ENCODE results near the gene IGFBP2. TPM values are rescaled to one million over a fixed set of nuclear protein-coding genes. Genes with fewer than 3 reads are reported as not detected.

Gene IGFBP2
- total and polyA plus RNA-seq, 4 donors, result 657 to 1,436 (median 766) TPM

DNA sequence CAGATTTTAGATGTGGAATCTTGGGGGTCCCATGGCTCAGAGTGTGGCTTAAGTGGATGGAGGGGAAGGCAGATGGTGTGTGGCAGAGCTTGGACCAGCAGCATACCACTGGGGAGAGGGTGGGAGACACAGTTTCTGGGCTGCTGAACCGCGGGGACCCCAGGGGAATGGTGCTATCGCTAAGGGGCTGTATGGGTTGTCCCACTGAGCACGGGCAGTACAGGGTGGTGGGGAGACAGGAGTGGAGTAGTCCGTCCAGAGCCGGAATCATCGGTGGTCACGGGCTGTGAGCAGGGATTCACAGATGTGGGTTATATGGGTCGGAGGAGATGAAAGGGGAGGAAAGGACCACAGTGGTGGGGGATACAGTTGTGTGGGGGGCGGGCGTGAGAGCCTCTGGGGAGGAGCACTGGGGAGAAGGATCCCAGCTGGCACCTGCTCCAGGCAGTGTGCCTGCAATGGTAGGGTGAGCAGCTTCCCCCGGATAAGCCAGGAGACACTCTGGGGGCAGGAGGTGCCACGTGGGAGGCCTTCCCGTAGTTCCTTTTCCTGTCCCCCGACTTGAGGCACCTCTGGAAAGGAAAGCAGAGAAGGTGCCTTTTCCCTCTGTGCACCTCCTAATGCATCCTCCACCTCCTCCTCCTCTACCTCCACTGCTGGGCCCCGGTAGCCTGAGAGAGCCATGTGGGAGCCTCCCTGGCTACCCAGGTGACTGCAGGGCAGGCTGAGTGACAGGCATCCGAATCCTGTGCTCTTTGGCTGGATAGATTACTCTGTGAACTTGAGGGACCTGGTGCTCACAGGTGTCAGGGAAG lies 37.3 kb downstream of the IGFBP2 start:
- DNase-seq (peak in 1 of 2 donors; percentile 44), ATAC-seq (ENCODE audit: low FRiP score) (no peak)
- Histone ChIP-seq H3K27ac (ENCODE audit: low read depth in 1 of 2, low read length in 2 of 2) (no peak overlapping the region), H3K4me3 (ENCODE audit: low read length in 2 of 2) (no peak overlapping the region), H3K9me3 (ENCODE audit: control insufficient read depth, low read length) (no peaks in the 10 kb centered on the region), H3K4me1 (ENCODE audit: control insufficient read depth in 1 of 2, insufficient read depth in 2 of 2, low read length in 2 of 2) (no peaks in the 10 kb centered on the region), H3K36me3 (ENCODE audit: control insufficient read depth in 1 of 2, insufficient read depth in 2 of 2, low read length in 1 of 2) (no peaks in the 10 kb centered on the region), H3K27me3 (ENCODE audit: control insufficient read depth in 1 of 2, insufficient read depth in 2 of 2, low read length in 1 of 2) (no peaks in the 10 kb centered on the region)
- intact Hi-C loops (cut with DNase I), result no loop called here
- 51 to 60% methylated on average over 15 to 17 of the region's 17 CpGs for WGBS, 2 donors

- Histone ChIP-seq H3K9me3 (ENCODE audit: control insufficient read depth, low read length) (no peaks in the 10 kb centered on the region), H3K27ac (ENCODE audit: low read depth in 1 of 2, low read length in 2 of 2) (peak overlapping the region in 1 of 2 donors; percentile 50), H3K4me3 (ENCODE audit: low read length in 2 of 2) (no peak overlapping the region), H3K27me3 (ENCODE audit: control insufficient read depth in 1 of 2, insufficient read depth in 2 of 2, low read length in 1 of 2) (no peaks in the 10 kb centered on the region), H3K4me1 (ENCODE audit: control insufficient read depth in 1 of 2, insufficient read depth in 2 of 2, low read length in 2 of 2) (no peaks in the 10 kb centered on the region), H3K36me3 (ENCODE audit: control insufficient read depth in 1 of 2, insufficient read depth in 2 of 2, low read length in 1 of 2) (no peaks in the 10 kb centered on the region)
- 82 to 88% methylated on average over 11 of the region's 11 CpGs for WGBS, 2 donors
- ATAC-seq (ENCODE audit: low FRiP score), result no peak
- DNase-seq, result peak in 1 of 2 donors; percentile 31
- intact Hi-C loops (cut with DNase I), result no loop called here
These were observed 37.8 kb downstream of the IGFBP2 start for GRCh38 chr2:216671081-216671411.

DNA sequence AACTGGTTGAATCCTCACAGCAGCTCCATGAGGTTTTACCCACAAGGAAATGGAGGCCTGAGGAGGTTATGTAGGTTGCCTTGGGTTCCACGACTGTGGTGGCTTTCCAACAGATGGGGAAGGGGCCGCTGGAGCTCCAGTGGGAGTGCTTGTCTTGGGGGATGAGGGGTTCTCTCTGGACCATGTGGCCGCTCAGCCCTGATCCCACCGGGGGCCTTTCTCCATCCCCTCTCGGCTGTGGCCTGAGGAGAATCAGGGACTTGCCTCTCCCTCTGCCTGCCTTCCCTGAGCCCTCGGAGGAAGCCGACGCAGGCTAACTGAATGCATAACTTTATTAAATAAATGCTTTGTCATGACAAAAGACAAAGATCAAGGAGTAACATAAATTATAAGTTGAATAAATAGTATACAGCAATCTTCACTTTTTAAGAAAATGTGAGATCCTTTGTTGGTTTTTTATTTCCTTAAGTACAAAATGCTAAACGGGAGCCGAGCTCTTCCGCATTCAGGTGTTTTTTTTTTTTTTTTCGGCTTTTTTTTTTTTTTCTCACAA lies 38.6 kb downstream of the IGFBP2 start:
- Histone ChIP-seq H3K27me3 (ENCODE audit: control insufficient read depth in 1 of 2, insufficient read depth in 2 of 2, low read length in 1 of 2) (no peaks in the 10 kb centered on the region), H3K36me3 (ENCODE audit: control insufficient read depth in 1 of 2, insufficient read depth in 2 of 2, low read length in 1 of 2) (peaks cover 0 to 2% of the 10 kb centered on the region in 2 donors), H3K27ac (ENCODE audit: low read depth in 1 of 2, low read length in 2 of 2) (no peak overlapping the region), H3K4me3 (ENCODE audit: low read length in 2 of 2) (no peak overlapping the region), H3K9me3 (ENCODE audit: control insufficient read depth, low read length) (no peaks in the 10 kb centered on the region), H3K4me1 (ENCODE audit: control insufficient read depth in 1 of 2, insufficient read depth in 2 of 2, low read length in 2 of 2) (no peaks in the 10 kb centered on the region)
- 71 to 82% methylated on average over 12 of the region's 12 CpGs for WGBS, 2 donors
- DNase-seq (no peak), ATAC-seq (ENCODE audit: low FRiP score) (no peak)
- intact Hi-C loops (cut with DNase I), result no loop called here

DNA sequence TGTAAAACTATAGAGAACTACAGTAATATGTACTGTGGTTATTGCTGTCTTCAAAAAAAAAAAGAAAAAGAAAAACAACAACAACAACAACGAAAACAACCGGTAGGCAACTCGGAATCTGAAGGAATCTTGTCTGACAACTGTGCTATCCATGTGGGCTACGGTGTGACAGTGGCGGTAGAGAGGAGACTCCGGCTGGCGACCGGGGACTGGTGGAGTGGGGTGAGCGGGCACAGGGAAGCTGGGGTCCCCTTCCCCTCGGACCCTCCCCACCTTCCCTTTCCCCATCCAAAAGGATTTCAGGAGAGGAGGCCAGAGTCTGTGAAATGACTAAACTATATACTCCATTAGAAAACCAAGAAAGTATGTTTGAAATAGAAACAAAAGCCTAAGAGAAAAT lies 39.2 kb downstream of the IGFBP2 start:
- 84 to 85% methylated on average over 10 of the region's 10 CpGs for WGBS, 2 donors
- no peak overlapping the region for H3K27ac ChIP-seq (ENCODE audit: low read depth in 1 of 2, low read length in 2 of 2)

DNA sequence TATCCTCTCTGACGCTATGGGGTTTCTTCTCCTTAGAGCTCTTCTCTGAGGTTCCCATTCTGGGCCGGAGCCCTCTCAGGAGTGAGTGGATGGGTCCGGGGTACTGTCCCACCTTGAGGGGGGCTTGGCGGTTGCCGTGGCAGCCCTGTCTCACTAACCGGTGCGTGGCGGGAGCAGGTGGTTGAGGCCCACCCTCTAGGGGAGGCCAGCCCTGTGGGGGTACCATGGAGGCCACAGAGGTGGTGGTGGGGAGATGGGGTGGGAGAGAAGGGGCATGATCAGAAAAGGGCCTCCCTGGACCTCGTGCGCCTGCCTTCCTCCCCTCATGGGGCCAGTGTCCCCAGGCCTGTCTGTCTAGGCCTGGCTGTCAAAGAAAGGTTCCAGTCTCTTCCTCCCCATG lies 39.8 kb downstream of the IGFBP2 start:
- Histone ChIP-seq H3K36me3 (ENCODE audit: control insufficient read depth in 1 of 2, insufficient read depth in 2 of 2, low read length in 1 of 2) (peaks cover 0 to 5% of the 10 kb centered on the region in 2 donors), H3K9me3 (ENCODE audit: control insufficient read depth, low read length) (no peaks in the 10 kb centered on the region), H3K27me3 (ENCODE audit: control insufficient read depth in 1 of 2, insufficient read depth in 2 of 2, low read length in 1 of 2) (no peaks in the 10 kb centered on the region), H3K27ac (ENCODE audit: low read depth in 1 of 2, low read length in 2 of 2) (peak overlapping the region in 1 of 2 donors; percentile 18), H3K4me1 (ENCODE audit: control insufficient read depth in 1 of 2, insufficient read depth in 2 of 2, low read length in 2 of 2) (no peaks in the 10 kb centered on the region), H3K4me3 (ENCODE audit: low read length in 2 of 2) (no peak overlapping the region)
- peak; percentile 12 for ATAC-seq (ENCODE audit: low FRiP score)
- no peak for DNase-seq
- 77 to 86% methylated on average over 10 of the region's 10 CpGs for WGBS, 2 donors
- intact Hi-C loops (cut with DNase I), result no loop called here

More for the DNA sequence above, 39.2 kb downstream of the IGFBP2 start:
- no peaks in the 10 kb centered on the region for H3K4me1 ChIP-seq (ENCODE audit: control insufficient read depth in 1 of 2, insufficient read depth in 2 of 2, low read length in 2 of 2)
- H3K36me3 ChIP-seq (ENCODE audit: control insufficient read depth in 1 of 2, insufficient read depth in 2 of 2, low read length in 1 of 2), result peaks cover 0 to 2% of the 10 kb centered on the region in 2 donors
- H3K9me3 ChIP-seq (ENCODE audit: control insufficient read depth, low read length), result no peaks in the 10 kb centered on the region
- H3K4me3 ChIP-seq (ENCODE audit: low read length in 2 of 2), result no peak overlapping the region
- intact Hi-C loops (cut with DNase I), result no loop called here
- H3K27me3 ChIP-seq (ENCODE audit: control insufficient read depth in 1 of 2, insufficient read depth in 2 of 2, low read length in 1 of 2), result no peaks in the 10 kb centered on the region
- peak in 1 of 2 donors; percentile 35 for DNase-seq
- ATAC-seq (ENCODE audit: low FRiP score), result no peak

GRCh38 chr2:216673609-216674008 lies 40.4 kb downstream of the IGFBP2 start:
- WGBS, 2 donors, result 82 to 89% methylated on average over 9 of the region's 9 CpGs
- H3K27me3 ChIP-seq (ENCODE audit: control insufficient read depth in 1 of 2, insufficient read depth in 2 of 2, low read length in 1 of 2), result no peaks in the 10 kb centered on the region
- intact Hi-C loops (cut with DNase I), result no loop called here
- DNase-seq (no peak), ATAC-seq (ENCODE audit: low FRiP score) (peak; percentile 16)
- no peaks in the 10 kb centered on the region for H3K9me3 ChIP-seq (ENCODE audit: control insufficient read depth, low read length)
- peaks cover 0 to 5% of the 10 kb centered on the region in 2 donors for H3K36me3 ChIP-seq (ENCODE audit: control insufficient read depth in 1 of 2, insufficient read depth in 2 of 2, low read length in 1 of 2)
- no peak overlapping the region for H3K4me3 ChIP-seq (ENCODE audit: low read length in 2 of 2)
- H3K4me1 ChIP-seq (ENCODE audit: control insufficient read depth in 1 of 2, insufficient read depth in 2 of 2, low read length in 2 of 2), result no peaks in the 10 kb centered on the region
- H3K27ac ChIP-seq (ENCODE audit: low read depth in 1 of 2, low read length in 2 of 2), result peak overlapping the region in 1 of 2 donors; percentile 18

DNA sequence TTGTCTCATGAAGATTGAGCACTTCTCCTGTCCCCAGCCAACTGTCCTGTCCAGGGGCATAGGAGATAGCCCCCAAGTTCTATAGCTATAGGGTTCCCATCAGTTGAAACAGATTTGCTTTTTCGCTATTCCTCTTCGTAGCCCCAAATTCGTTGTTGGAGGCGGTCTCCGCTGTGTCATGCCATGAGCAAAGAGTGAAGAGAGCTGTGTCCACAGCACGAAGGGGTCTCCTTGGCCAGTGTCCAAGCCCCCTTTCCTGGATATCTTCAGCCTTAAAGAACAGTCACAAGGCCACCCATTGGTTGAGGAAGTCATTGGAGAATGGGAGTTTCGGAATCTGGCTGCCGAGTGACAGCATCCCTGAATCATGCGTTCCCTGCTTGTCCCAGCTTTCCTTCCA lies 41.2 kb downstream of the IGFBP2 start:
- WGBS, 2 donors, result 81 to 85% methylated on average over 9 of the region's 9 CpGs
- ATAC-seq (ENCODE audit: low FRiP score), result no peak
- H3K36me3 ChIP-seq (ENCODE audit: control insufficient read depth in 1 of 2, insufficient read depth in 2 of 2, low read length in 1 of 2), result peaks cover 0 to 5% of the 10 kb centered on the region in 2 donors
- no peak overlapping the region for H3K27ac ChIP-seq (ENCODE audit: low read depth in 1 of 2, low read length in 2 of 2)
- H3K4me1 ChIP-seq (ENCODE audit: control insufficient read depth in 1 of 2, insufficient read depth in 2 of 2, low read length in 2 of 2), result no peaks in the 10 kb centered on the region
- H3K4me3 ChIP-seq (ENCODE audit: low read length in 2 of 2), result no peak overlapping the region
- no peak for DNase-seq
- no peaks in the 10 kb centered on the region for H3K27me3 ChIP-seq (ENCODE audit: control insufficient read depth in 1 of 2, insufficient read depth in 2 of 2, low read length in 1 of 2)
- intact Hi-C loops (cut with DNase I), result no loop called here
- no peaks in the 10 kb centered on the region for H3K9me3 ChIP-seq (ENCODE audit: control insufficient read depth, low read length)

DNA sequence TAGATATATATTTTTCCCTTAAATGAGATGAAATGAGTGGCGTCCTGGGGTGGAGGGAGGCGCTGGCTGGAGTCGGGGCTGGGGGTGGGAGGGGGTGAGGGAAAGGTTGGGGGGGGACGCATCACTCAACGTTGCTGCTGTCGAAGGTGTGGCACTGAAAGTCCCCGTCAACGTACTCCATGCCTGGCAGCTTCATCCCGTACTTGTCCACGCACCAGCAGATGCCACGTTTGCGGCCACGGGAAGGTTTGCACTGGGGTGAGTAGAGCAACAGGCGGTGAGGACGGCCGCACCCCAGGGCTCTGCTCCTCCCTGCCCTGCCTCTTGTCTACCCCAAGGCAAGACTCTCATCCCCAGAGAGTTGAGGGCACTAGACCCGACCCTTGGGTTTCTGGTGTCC lies 43.4 kb downstream of the IGFBP2 start:
- no peak for DNase-seq
- no peaks in the 10 kb centered on the region for H3K4me1 ChIP-seq (ENCODE audit: control insufficient read depth in 1 of 2, insufficient read depth in 2 of 2, low read length in 2 of 2)
- WGBS, 2 donors, result 80 to 85% methylated on average over 17 of the region's 17 CpGs
- intact Hi-C loops (cut with DNase I), result no loop called here
- no peaks in the 10 kb centered on the region for H3K9me3 ChIP-seq (ENCODE audit: control insufficient read depth, low read length)
- ATAC-seq (ENCODE audit: low FRiP score), result no peak
- peaks cover 0 to 5% of the 10 kb centered on the region in 2 donors for H3K36me3 ChIP-seq (ENCODE audit: control insufficient read depth in 1 of 2, insufficient read depth in 2 of 2, low read length in 1 of 2)
- H3K27ac ChIP-seq (ENCODE audit: low read depth in 1 of 2, low read length in 2 of 2), result peak overlapping the region in 1 of 2 donors; percentile 41
- H3K27me3 ChIP-seq (ENCODE audit: control insufficient read depth in 1 of 2, insufficient read depth in 2 of 2, low read length in 1 of 2), result no peaks in the 10 kb centered on the region
- no peak overlapping the region for H3K4me3 ChIP-seq (ENCODE audit: low read length in 2 of 2)
